HEK293 (cell line): ENCODE measurements around the gene FNDC1.

ENCODE experiments used
- CTCF ChIA-PET: fragments of 350-600 bp; formaldehyde crosslinking; extraction: SDS; loops from one replicate; lab custom pipeline; 2021; ENCODE audit warnings: antibody characterized with exemption; lab: Yijun Ruan, JAX
- POLR2A ChIA-PET: fragments of 300-600 bp; formaldehyde crosslinking; extraction: SDS; loops from one replicate; lab custom pipeline; 2020; ENCODE audit warnings: antibody characterized with exemption, inconsistent platforms; lab: Yijun Ruan, JAX
- H3K27ac ChIP-seq: fragments of 200-500 bp; sonication (Bioruptor generic); 2 replicates; pipeline ENCODE4 v1.5.1; 2014; ENCODE audit warnings: low read depth, low read length, control low read depth, inconsistent platforms; ENCODE audit errors: extremely low read depth
- H3K36me3 ChIP-seq, 2 experiments: fragments of 200-500 bp in 1 of 2; sonication (Bioruptor generic) in 1 of 2; 1 replicate in 1 of 2; 2 replicates in 1 of 2; pipeline ENCODE4 v1.5.1; 2014 to 2017; ENCODE audit warnings: inconsistent platforms in 2 of 2, low read length in 2 of 2; ENCODE audit not compliant: control insufficient read depth in 2 of 2, insufficient read depth in 1 of 2
- H3K4me1 ChIP-seq: fragments of 200-500 bp; sonication (Bioruptor generic); 2 replicates; pipeline ENCODE4 v1.5.1; 2014; ENCODE audit warnings: mild to moderate bottlenecking, low read length, inconsistent platforms; ENCODE audit not compliant: control insufficient read depth, insufficient read depth
- H3K4me3 ChIP-seq: 2 replicates; pipeline ENCODE4 v1.5.1; 2011; ENCODE audit warnings: low read depth, mild to moderate bottlenecking, control low read depth, low read length, moderate library complexity
- H3K9me3 ChIP-seq: fragments of 200-500 bp; sonication (Bioruptor generic); 2 replicates; pipeline ENCODE4 v1.5.1; 2014; ENCODE audit warnings: low read depth, low read length, inconsistent platforms; ENCODE audit not compliant: control insufficient read depth, insufficient read depth
- BCL11A ChIP-seq: fragments of 450-650 bp; formaldehyde crosslinking; IDR thresholded peaks from 2 replicates; pipeline ENCODE4 v1.5.1; 2016; ENCODE audit warnings: low read depth, missing biosample characterization, missing genetic modification characterization
- HIC1 ChIP-seq: fragments of 450-650 bp; formaldehyde crosslinking; IDR thresholded peaks from 2 replicates; pipeline ENCODE4 v1.5.1; 2016; ENCODE audit warnings: missing biosample characterization, missing genetic modification characterization
- KLF16 ChIP-seq: fragments of 450-650 bp; formaldehyde crosslinking; IDR thresholded peaks from 2 replicates; pipeline ENCODE4 v1.5.1; 2017; ENCODE audit warnings: missing biosample characterization, missing genetic modification characterization
- PRDM4 ChIP-seq: fragments of 450-650 bp; formaldehyde crosslinking; IDR thresholded peaks from 2 replicates; pipeline ENCODE4 v1.5.1; 2017; ENCODE audit warnings: missing biosample characterization, missing genetic modification characterization
- RBAK ChIP-seq: fragments of 450-650 bp; formaldehyde crosslinking; IDR thresholded peaks from 2 replicates; pipeline ENCODE4 v1.5.1; 2016; ENCODE audit warnings: missing biosample characterization, missing genetic modification characterization
- REPIN1 ChIP-seq: fragments of 450-650 bp; formaldehyde crosslinking; IDR thresholded peaks from 2 replicates; pipeline ENCODE4 v1.5.1; 2017; ENCODE audit warnings: missing biosample characterization, missing genetic modification characterization, low read depth
- SCRT1 ChIP-seq: fragments of 450-650 bp; formaldehyde crosslinking; IDR thresholded peaks from 2 replicates; pipeline ENCODE4 v1.5.1; 2016; ENCODE audit warnings: missing biosample characterization, missing genetic modification characterization, borderline replicate concordance
- TSHZ1 ChIP-seq: fragments of 450-650 bp; formaldehyde crosslinking; IDR thresholded peaks from 2 replicates; pipeline ENCODE4 v1.5.1; 2016; ENCODE audit warnings: missing biosample characterization, missing genetic modification characterization, borderline replicate concordance
- ZBTB20 ChIP-seq: fragments of 450-650 bp; formaldehyde crosslinking; IDR thresholded peaks from 2 replicates; pipeline ENCODE4 v1.5.1; 2016; ENCODE audit warnings: missing biosample characterization, missing genetic modification characterization
- ZFP37 ChIP-seq: fragments of 450-650 bp; formaldehyde crosslinking; IDR thresholded peaks from 2 replicates; pipeline ENCODE4 v1.5.1; 2016; ENCODE audit warnings: missing biosample characterization, missing genetic modification characterization
- ZNF138 ChIP-seq: fragments of 450-650 bp; formaldehyde crosslinking; IDR thresholded peaks from 2 replicates; pipeline ENCODE4 v1.5.1; 2016; ENCODE audit warnings: missing biosample characterization, missing genetic modification characterization, borderline replicate concordance
- ZNF148 ChIP-seq: fragments of 450-650 bp; formaldehyde crosslinking; IDR thresholded peaks from 2 replicates; pipeline ENCODE4 v1.5.0; 2017; ENCODE audit warnings: missing biosample characterization, missing genetic modification characterization, borderline replicate concordance
- ZNF157 ChIP-seq: fragments of 450-650 bp; formaldehyde crosslinking; IDR thresholded peaks from 2 replicates; pipeline ENCODE4 v1.5.1; 2016; ENCODE audit warnings: missing biosample characterization, missing genetic modification characterization
- ZNF18 ChIP-seq: fragments of 450-650 bp; formaldehyde crosslinking; IDR thresholded peaks from 2 replicates; pipeline ENCODE4 v1.5.1; 2016; ENCODE audit warnings: missing biosample characterization, missing genetic modification characterization
- ZNF239 ChIP-seq: fragments of 450-650 bp; formaldehyde crosslinking; IDR thresholded peaks from 2 replicates; pipeline ENCODE4 v1.5.1; 2016; ENCODE audit warnings: missing biosample characterization, missing genetic modification characterization
- ZNF341 ChIP-seq: fragments of 450-650 bp; formaldehyde crosslinking; IDR thresholded peaks from 2 replicates; pipeline ENCODE4; 2016; ENCODE audit warnings: low read depth, missing biosample characterization, missing genetic modification characterization
- ZNF544 ChIP-seq: fragments of 450-650 bp; formaldehyde crosslinking; IDR thresholded peaks from 2 replicates; pipeline ENCODE4 v1.5.0; 2017; ENCODE audit warnings: missing biosample characterization, missing genetic modification characterization
- ZNF600 ChIP-seq: fragments of 450-650 bp; formaldehyde crosslinking; IDR thresholded peaks from 2 replicates; pipeline ENCODE4 v1.5.1; 2016; ENCODE audit warnings: missing biosample characterization, missing genetic modification characterization
- ZSCAN16 ChIP-seq: fragments of 450-650 bp; formaldehyde crosslinking; IDR thresholded peaks from 2 replicates; pipeline ENCODE4 v1.5.1; 2016; ENCODE audit warnings: missing biosample characterization, missing genetic modification characterization
- TF ChIP-seq, protein P1 (sequence below): fragments of 450-650 bp; formaldehyde crosslinking; IDR thresholded peaks from 2 replicates; pipeline ENCODE4 v1.5.1; 2016; ENCODE audit warnings: missing biosample characterization, missing genetic modification characterization, low read depth

Gene FNDC1

DNA sequence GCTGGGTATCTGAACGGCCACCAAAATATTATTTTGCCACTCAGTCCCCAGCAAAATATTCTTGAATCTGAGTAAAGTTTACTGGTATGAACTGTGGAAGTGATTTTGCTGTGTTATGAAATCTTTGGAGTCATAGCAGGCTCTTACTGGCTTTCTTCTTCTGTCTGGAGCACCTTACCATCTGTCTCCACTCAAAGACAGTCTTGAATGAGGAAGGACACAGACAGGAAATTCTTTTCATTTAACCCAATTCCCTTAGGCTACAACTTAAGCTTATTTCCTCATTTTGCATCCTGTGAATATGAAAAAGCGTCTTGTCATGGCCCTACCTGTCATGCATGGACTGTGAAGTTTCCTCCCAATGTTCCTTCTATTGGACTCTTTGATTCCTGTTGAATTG, 24.7 kb downstream of the FNDC1 start:
- H3K4me3 ChIP-seq: no peak overlapping the region
- no peaks in the 10 kb centered on the region for H3K4me1 ChIP-seq
- ChIA-PET POLR2A (no interaction called here), CTCF (interaction anchor here (1.2 kb wide), 1 partner anchor 461 kb away, joined by 5 read pairs; no protein-coding TSS in a partner anchor)
- TF ChIP-seq ZNF138 (tag by site-specific recombination) (no peak), ZNF157 (tag by site-specific recombination) (no peak), ZBTB20 (no peak), REPIN1 (no peak), BCL11A (tag by site-specific recombination) (no peak), HIC1 (tag by site-specific recombination) (no peak), ZNF544 (tag by site-specific recombination) (no peak), ZSCAN16 (tag by site-specific recombination) (no peak), KLF16 (tag by site-specific recombination) (no peak)
- no peak overlapping the region for H3K27ac ChIP-seq
- no peaks in the 10 kb centered on the region for H3K36me3 ChIP-seq
- no peaks in the 10 kb centered on the region for H3K9me3 ChIP-seq

DNA sequence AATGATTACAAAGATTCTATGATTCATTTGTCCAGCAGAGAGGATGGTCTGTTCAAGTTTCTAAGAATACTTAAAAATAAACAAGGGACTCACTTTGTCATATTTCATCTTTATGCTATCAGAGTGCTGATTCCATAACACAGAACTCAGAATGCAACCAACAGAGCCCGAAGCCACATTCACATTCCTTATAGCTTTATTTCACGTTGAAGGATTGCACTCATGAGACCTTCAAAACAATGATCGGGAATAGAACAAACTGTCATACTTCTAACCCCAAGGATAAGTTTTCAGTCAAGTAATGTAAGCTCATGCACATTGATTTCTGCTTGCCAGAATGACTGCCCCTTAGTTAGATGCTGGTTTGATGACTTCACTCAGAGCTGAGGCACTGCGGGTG, 25.2 kb downstream of the FNDC1 start:
- no peaks in the 10 kb centered on the region for H3K4me1 ChIP-seq
- H3K27ac ChIP-seq: no peak overlapping the region
- no peaks in the 10 kb centered on the region for H3K9me3 ChIP-seq
- ChIA-PET POLR2A (no interaction called here), CTCF (interaction anchor here (1.2 kb wide), 1 partner anchor 461 kb away, joined by 5 read pairs; no protein-coding TSS in a partner anchor)
- H3K4me3 ChIP-seq: no peak overlapping the region
- TF ChIP-seq ZNF239: no peak
- no peak for TF ChIP-seq RBAK (tag by site-specific recombination)
- TF ChIP-seq, protein P1, sequence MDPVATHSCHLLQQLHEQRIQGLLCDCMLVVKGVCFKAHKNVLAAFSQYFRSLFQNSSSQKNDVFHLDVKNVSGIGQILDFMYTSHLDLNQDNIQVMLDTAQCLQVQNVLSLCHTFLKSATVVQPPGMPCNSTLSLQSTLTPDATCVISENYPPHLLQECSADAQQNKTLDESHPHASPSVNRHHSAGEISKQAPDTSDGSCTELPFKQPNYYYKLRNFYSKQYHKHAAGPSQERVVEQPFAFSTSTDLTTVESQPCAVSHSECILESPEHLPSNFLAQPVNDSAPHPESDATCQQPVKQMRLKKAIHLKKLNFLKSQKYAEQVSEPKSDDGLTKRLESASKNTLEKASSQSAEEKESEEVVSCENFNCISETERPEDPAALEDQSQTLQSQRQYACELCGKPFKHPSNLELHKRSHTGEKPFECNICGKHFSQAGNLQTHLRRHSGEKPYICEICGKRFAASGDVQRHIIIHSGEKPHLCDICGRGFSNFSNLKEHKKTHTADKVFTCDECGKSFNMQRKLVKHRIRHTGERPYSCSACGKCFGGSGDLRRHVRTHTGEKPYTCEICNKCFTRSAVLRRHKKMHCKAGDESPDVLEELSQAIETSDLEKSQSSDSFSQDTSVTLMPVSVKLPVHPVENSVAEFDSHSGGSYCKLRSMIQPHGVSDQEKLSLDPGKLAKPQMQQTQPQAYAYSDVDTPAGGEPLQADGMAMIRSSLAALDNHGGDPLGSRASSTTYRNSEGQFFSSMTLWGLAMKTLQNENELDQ: no peak
- TF ChIP-seq PRDM4: no peak
- TF ChIP-seq ZNF18 (tag by site-specific recombination): no peak
- no peak for TF ChIP-seq ZNF600 (tag by site-specific recombination)
- TF ChIP-seq ZFP37 (tag by site-specific recombination): no peak
- TF ChIP-seq ZNF148 (tag by site-specific recombination): no peak
- TF ChIP-seq TSHZ1 (tag by site-specific recombination): no peak
- no peak for TF ChIP-seq SCRT1 (tag by site-specific recombination)
- TF ChIP-seq ZNF341: no peak
- no peaks in the 10 kb centered on the region for H3K36me3 ChIP-seq
